GM06990 (cell line): Measurements from ENCODE around the gene HLA-C.

Experiments used
- DNase-seq: peaks from one replicate; pipeline ENCODE4 v3.0.0-alpha.2; 2011; ENCODE audit not compliant: insufficient read length; ENCODE audit errors: extremely low read depth
- H3K27me3 ChIP-seq: replicated peaks from 2 replicates; pipeline ENCODE4 v1.6.0; 2011; ENCODE audit warnings: low read length; ENCODE audit not compliant: control insufficient read depth, insufficient read depth
- H3K36me3 ChIP-seq: 2 replicates; pipeline ENCODE4 v1.5.1; 2011; ENCODE audit warnings: low read length; ENCODE audit not compliant: control insufficient read depth, insufficient read depth
- H3K4me3 ChIP-seq: replicated peaks from 2 replicates; pipeline ENCODE4 v1.5.1; 2011; ENCODE audit warnings: low read depth, mild to moderate bottlenecking, control low read depth, low read length
- CTCF ChIP-seq: IDR thresholded peaks from 2 replicates; pipeline ENCODE4 v1.5.1; 2011; ENCODE audit warnings: low read length, control low read depth, mild to moderate bottlenecking, inconsistent platforms; ENCODE audit not compliant: insufficient read depth, poor library complexity, severe bottlenecking

The HLA-C gene

DNA sequence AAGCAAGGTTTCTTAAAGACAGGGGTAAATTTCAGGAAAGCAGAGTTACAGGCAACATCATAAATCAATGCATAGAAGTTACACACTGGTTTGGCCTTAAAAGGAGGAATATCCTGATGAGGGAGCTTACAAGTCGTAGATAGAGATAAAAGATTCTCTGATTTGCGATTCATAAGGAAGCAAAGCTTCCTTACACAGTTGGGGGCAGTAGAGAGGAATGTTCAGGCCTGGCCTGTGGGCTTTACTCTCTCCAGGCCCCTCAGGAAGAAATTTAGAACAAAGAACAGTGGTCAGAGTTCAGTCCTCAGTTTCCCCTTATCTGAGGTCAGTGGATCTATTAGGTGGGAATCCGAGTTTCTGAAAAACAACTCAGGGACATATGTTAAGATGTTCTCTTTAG, 19.3 kb downstream of the HLA-C start:
- no peak for DNase-seq
- no peak for TF ChIP-seq CTCF
- no peaks in the 10 kb centered on the region; the same call in 1 of the 2 replicates for H3K27me3 ChIP-seq
- no peaks in the 10 kb centered on the region for H3K36me3 ChIP-seq
- H3K4me3 ChIP-seq = no peak overlapping the region

- Histone ChIP-seq H3K36me3 (no peaks in the 10 kb centered on the region), H3K4me3 (no peak overlapping the region), H3K27me3 (no peaks in the 10 kb centered on the region; the same call in 1 of the 2 replicates)
- no peak for TF ChIP-seq CTCF
- no peak for DNase-seq
Observed at GRCh38 chr6:31251261-31251660, 20.6 kb downstream of the HLA-C start.

- no peak for DNase-seq
- Histone ChIP-seq H3K27me3 (no peaks in the 10 kb centered on the region; the same call in 1 of the 2 replicates), H3K36me3 (no peaks in the 10 kb centered on the region), H3K4me3 (no peak overlapping the region)
- TF ChIP-seq CTCF = no peak
Observed at GRCh38 chr6:31249184-31249583, 22.7 kb downstream of the HLA-C start.

- H3K36me3 ChIP-seq = no peaks in the 10 kb centered on the region
- no peak overlapping the region for H3K4me3 ChIP-seq
- TF ChIP-seq CTCF = no peak
- no peak for DNase-seq
- no peaks in the 10 kb centered on the region for H3K27me3 ChIP-seq
Observed at GRCh38 chr6:31247813-31248212, 24.1 kb downstream of the HLA-C start.

DNA sequence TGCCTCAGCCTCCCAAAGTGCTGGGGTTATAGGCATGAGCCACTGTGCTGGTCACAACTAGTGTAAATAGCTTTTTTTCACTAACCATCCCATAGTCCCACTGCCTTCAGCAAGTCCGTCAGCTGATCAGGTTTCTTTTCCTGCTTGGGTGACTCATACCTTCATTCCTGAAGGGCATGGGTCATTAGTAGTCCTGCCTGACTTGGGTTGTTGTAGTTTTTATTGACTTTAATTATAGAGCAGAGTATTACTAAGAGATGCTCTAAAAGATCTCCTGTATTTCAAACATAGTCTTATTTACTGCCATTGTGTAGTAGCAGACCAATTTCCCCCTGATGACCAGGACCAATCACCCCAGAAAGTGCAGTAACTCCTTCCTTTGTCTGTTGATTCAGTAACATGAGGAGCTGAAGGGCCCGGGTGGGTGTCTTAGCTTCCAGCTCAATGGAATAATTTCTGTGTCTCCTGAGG, 25.8 kb downstream of the HLA-C start:
- Histone ChIP-seq H3K36me3 (no peaks in the 10 kb centered on the region), H3K27me3 (no peaks in the 10 kb centered on the region; the same call in 1 of the 2 replicates), H3K4me3 (no peak overlapping the region)
- no peak for TF ChIP-seq CTCF
- no peak for DNase-seq

- TF ChIP-seq CTCF = no peak
- DNase-seq = no peak
- Histone ChIP-seq H3K36me3 (no peaks in the 10 kb centered on the region), H3K4me3 (no peak overlapping the region), H3K27me3 (no peaks in the 10 kb centered on the region; the same call in 1 of the 2 replicates)
Observed at GRCh38 chr6:31243508-31243907, 28.4 kb downstream of the HLA-C start.
